Panc1 (cell line): Measurements from ENCODE around the gene NINL.

Source experiments
- CTCF ChIP-seq: fragments of 450-650 bp; IDR thresholded peaks from 2 replicates; pipeline ENCODE4 v1.5.1; 2017; ENCODE audit warnings: mild to moderate bottlenecking
- TF ChIP-seq, protein P1 (sequence below), 2 experiments: IDR thresholded peaks; 2 replicates each; pipeline ENCODE4 v1.6.1; 2011 to 2012; ENCODE audit warnings: low read depth in 2 of 2, control low read depth in 1 of 2, low read length in 1 of 2, mild to moderate bottlenecking in 1 of 2, moderate library complexity in 1 of 2; ENCODE audit not compliant: insufficient read depth in 1 of 2

DNA sequence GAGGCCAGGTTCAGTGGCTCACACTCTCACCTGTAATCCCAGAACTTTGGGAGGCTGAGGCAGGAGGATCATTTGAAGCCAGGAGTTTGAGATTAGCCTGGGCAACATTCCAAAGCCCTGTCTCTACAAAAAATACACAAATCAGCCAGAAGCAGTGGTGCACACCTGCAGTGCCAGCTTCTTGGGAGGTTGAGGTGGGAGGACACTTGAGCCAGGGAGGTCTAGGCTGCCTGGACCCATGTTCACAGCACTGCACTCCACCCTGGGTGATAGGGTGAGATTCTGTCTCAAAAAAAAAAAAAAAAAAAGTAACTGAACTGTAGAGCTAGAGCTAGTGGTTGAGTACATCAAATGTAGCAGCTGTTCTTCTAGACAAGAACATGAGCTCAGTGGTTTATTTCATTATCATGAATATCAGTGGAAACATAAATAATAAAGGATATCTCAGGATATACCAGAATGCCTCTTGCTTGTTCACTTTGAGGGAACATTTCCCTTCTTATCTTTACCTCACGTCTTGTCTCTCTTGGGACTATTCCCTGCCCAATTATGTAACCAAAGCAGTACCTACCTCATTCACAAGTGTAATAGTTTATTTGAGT is 20.9 kb upstream of the NINL start:
- no peak for TF ChIP-seq CTCF
- TF ChIP-seq, protein P1, sequence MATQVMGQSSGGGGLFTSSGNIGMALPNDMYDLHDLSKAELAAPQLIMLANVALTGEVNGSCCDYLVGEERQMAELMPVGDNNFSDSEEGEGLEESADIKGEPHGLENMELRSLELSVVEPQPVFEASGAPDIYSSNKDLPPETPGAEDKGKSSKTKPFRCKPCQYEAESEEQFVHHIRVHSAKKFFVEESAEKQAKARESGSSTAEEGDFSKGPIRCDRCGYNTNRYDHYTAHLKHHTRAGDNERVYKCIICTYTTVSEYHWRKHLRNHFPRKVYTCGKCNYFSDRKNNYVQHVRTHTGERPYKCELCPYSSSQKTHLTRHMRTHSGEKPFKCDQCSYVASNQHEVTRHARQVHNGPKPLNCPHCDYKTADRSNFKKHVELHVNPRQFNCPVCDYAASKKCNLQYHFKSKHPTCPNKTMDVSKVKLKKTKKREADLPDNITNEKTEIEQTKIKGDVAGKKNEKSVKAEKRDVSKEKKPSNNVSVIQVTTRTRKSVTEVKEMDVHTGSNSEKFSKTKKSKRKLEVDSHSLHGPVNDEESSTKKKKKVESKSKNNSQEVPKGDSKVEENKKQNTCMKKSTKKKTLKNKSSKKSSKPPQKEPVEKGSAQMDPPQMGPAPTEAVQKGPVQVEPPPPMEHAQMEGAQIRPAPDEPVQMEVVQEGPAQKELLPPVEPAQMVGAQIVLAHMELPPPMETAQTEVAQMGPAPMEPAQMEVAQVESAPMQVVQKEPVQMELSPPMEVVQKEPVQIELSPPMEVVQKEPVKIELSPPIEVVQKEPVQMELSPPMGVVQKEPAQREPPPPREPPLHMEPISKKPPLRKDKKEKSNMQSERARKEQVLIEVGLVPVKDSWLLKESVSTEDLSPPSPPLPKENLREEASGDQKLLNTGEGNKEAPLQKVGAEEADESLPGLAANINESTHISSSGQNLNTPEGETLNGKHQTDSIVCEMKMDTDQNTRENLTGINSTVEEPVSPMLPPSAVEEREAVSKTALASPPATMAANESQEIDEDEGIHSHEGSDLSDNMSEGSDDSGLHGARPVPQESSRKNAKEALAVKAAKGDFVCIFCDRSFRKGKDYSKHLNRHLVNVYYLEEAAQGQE (IDR thresholded peaks at IDR 0.05; ENCODE audit: insufficient read depth in 1 of 2, low read depth in 2 of 2, low read length in 1 of 2) = no peak
